DMS 273 treated with DMSO at 0.1 percent for 48 hours (cell line): Measurements from ENCODE around the gene TRIM65.

Experiments used
- DNase-seq: peaks from one replicate; lab custom pipeline; 2025; lab: John Stamatoyannopoulos, UW

Gene TRIM65

DNA sequence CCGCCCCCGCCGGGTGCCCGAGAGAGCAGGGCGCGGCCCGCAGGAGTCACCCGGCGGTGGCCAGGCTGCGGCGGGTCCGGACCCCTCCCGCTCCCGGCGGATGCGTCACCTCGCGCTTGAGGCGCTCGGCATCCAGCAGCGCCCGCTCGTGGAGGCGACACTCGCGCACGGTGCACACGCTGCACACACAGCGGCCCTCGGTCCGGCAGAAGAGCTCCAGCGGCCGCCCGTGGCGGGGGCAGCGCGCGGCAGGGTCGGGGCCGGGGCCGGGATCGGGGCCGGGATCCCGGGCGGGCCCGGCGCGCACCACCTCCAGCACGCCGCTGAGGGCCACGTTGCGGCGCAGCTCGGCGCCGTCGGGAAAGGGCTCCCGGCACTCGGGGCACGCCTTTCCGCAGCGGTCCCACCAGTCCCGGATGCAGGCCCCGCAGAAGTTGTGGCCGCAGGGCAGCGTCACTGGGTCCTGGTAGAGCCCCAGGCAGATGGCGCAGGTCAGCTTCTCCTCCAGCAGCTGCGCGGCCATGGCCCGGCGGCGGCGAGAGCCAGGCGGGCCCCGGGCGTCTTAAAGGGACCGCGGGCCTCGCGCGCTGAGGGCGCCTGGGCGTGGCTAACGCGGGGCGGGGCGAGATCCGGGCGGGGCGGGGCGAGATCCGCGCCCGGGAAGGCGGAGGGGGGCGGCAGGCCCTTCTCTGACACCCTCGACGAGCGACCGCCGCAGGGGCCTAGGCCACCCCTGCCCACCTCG lies at the start of gene TRIM65:
Gene TRIM65, minus strand, starts transcription at position 537 of the 745 bp plus-strand sequence. Its CDS starts 14 bp downstream, at position 523.
- peak; percentile 31 for DNase-seq

DNA sequence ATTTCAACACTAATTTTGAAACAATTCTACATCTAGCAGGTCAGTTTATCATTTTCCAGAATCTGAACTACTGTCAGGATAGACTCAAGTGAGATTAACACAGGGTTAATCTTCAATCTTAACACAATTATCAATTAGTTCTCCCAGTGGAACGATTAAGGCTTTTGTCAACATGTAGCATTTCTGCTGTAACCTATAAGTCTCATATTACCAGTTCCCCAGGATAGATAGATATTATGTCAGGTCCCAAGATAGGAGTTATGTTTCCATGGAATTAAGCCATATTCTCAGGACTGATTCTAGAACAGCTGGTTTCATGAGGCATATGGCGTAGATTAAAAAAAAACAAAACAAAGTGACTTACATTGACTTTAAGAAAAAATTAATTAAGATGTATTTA lies 48.5 kb upstream of the TRIM65 start:
- peak; percentile 46 for DNase-seq

DNA sequence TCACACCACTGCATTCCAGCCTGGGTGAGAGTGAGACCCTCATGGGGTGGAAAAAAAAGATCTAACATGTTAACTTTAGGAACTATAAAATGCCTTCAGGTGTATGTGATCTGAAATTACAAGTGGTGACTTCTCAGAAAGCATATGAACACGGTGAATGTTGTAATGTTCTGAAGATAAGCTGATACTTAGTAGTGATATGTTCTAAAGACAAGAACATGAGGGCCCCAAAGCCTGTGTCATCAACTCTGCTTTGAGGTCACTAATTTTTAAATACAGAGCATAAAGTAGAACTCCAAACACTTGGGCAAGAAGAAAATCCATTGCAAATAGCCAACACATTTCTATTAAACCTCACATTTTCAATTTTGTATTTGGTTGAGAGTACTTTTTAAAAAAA lies 46.7 kb upstream of the TRIM65 start:
- no peak for DNase-seq

- no peak for DNase-seq
Measured at GRCh38 chr17:75942473-75942872, 45.7 kb upstream of the TRIM65 start.

DNA sequence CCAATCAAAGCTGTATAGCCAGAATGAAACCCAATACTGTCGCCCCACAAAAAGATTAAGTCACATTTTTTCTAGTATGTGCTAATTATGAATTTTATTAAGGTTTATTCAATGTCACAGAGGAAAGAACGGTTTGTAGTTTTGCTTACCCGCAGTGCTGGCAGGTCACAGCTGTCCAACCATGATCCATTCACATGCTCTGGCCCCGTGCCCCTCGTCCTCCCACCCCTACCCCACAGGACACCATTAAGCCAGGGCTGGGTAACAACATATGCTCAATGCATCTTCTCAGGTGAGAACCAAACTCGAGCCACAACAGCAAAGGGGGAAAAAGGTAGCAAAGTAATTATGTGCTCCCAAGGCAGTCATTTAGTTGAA lies 44.7 kb upstream of the TRIM65 start:
- DNase-seq: no peak

DNA sequence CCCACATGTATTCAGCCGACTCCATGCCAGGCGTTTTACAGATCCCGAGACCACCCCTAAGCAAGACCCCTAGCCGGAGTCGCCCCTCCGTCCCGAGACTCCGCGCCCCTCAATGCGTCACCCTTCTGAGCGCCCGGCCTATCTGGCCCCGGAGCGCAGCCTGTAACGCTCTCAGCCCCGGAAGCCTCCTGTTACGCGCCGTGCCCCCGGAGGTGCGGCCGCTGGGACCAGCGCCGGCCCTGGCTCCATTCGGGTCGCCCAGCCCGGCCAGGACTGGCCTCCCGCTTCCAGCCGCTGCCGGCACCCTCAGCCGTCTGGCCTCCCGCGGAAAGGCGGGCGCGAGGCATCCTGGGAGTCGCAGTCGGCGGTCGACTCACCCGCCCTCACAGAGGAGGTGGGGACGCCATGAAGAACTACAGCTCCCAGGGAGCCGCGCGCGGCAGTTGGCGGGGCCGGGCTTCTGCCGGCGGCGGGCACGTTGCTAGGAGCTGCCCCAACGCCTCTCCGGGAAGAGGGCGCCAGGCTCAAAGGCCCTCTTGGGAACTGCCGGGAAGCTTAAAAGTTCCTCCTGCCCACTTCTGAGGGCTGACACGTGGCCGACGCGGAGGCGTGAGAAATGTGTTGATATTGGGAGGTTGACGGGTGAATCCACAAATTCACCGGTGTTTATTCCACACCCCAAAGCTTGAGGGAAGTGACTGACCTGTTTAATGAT lies 44.1 kb upstream of the TRIM65 start, which contains the start of gene FBF1:
Gene FBF1, minus strand, starts transcription at position 316 of the 715 bp plus-strand sequence. CDS start 2,893 bp downstream, outside the sequence.
- DNase-seq: peak; percentile 88

DNA sequence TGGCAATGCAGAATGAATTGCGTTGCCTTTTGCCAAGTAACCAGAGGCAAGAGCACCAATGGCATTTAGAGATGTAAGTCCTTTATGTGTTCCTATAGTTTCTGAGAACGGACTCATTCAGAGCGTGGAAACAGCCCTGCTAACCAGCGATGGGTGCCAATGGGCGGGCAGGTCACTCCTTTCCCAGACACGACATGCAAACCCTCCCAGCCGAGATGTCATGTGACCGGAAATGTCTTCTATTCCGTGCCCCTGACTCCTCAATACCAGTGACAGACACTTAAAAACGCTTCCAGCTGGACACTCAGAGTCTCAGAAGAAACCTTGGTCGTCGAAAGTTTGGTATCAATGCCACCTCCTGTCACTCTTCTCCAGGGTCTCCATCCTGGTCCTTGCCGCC lies 40.9 kb upstream of the TRIM65 start:
- no peak for DNase-seq

GRCh38 chr17:75933808-75934207 lies 37.1 kb upstream of the TRIM65 start:
- DNase-seq: no peak

- DNase-seq: no peak
Measured at GRCh38 chr17:75932852-75933251, 36.1 kb upstream of the TRIM65 start.

DNA sequence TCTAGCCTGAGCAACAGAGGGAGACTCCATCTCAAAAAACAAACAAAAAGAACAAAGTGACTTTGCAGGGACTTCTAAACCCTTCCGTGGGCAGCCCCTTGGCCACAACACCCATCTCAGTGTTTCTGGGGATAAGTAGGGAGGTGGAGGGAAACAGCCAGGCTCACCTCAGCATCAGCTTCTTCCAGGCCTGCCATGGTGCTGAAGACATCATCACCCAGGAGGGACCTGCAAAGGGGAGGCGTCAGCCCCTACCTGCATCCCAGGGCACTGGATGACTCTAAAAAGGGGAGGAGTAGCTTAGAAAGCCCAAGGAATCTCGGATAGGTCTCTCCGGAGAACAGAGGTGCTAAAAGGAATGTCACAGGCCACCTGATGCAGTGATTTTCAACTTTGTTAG lies 34.3 kb upstream of the TRIM65 start:
- DNase-seq: no peak

- DNase-seq: no peak
Measured at GRCh38 chr17:75927286-75927922, 30.7 kb upstream of the TRIM65 start.

DNA sequence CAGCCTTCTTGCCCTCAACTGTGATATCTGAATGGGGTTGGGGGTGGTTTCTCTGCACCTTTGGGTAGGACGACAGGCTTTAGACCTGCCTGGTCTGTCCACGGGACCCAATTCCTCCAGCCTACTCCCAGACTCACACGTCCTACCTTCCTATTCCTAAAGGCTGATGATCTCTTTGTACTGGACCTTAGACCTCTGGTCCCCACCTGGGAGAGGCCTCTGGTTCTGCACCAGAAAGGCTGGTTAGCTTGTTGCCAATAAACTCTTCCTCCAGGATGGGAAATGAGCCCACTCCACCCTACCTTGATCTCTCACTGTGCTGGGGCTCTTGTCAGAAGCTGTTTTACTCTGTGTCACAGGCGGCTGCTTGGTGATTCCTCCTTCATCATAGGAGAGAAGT lies 29.7 kb upstream of the TRIM65 start:
- no peak for DNase-seq

- no peak for DNase-seq
Measured at GRCh38 chr17:75925912-75926311, 29.2 kb upstream of the TRIM65 start.

DNA sequence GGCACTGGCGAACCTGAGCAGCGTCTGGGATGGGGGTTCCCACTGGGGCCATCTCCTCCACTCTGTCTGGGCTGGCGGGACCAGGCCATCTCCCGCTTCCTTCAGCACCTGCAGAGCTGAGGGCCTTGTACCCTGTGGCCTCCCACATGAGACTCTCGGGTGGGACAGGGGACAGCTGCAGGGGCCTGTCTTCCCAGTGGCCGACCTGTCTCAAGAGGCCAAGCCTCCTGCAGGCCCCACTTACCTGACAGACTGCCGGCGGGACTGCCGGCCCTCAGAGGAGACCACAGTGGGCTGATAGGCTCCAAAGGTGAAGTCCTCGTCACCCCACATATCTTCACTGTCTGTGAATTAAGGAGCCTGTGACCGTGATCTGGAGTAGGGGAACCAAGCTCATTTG lies 28.4 kb upstream of the TRIM65 start:
- no peak for DNase-seq

GRCh38 chr17:75922963-75923874 lies 26.5 kb upstream of the TRIM65 start:
- no peak for DNase-seq

DNA sequence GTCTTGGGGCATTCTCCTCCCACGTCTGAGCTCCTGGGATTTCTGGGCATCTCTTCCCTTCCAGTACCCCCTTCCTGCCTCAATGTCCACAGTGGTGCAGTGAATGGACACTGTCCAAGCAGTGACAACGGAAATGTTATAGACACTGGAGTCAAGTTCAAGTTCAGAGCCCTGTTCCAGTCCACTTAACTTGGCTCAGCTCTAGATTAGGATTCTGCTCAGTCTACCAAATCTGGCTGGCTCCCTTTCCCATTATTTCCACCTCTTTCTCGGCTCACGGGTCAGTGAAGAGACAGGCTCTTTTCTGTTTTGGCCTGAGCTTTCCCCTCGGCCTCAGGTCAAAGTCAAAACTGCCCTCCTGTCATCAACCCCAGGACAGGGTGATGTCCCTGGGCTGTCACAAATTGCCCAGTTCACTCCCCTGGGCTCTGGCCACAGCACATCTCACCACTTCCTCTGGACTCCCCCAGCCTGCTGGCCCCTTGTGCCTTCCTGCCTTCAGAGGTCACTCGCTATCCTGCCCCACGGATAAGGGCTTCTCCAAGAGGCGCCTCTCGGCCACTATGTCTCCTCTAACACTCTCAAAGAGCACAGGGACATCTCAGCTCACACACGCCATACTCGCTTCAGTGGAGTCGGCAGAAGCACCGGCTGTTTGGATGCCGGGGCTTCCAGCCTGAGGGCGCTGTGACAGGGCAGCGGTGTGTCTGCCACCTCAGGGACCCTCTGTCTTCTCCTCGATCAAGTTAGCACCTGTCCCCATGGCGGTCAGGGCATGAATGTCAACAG lies 25.6 kb upstream of the TRIM65 start:
- DNase-seq: no peak

- no peak for DNase-seq
Measured at GRCh38 chr17:75921596-75921995, 24.8 kb upstream of the TRIM65 start.

GRCh38 chr17:75920045-75920560 lies 23.4 kb upstream of the TRIM65 start:
- no peak for DNase-seq

GRCh38 chr17:75919611-75920010 lies 22.9 kb upstream of the TRIM65 start:
- no peak for DNase-seq

DNA sequence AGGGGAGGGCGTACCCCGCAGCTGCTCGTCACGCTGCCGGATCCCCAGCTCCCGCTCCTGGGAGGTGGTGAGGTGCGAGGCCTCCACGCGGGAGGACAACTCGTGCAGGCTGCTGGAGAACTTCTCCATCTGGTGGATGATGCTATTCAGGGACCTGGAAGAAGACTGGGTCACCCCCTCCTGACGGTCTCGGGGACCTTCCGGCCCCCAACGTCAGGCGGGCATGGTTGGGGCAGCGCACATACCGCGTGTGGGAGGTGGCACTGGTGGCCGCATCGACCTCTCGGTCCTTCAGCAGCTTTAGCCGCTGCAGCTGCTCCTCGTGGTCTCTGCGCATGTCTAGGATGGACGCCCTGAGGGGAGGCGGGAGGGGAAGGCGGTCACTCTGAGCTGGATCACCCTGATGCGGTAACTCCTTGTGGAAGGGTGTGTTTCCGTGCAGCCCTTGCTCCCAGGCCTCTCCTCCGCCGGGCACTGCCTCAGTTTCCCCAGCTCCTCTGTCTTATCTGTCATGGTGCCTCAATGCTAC lies 21.2 kb upstream of the TRIM65 start:
- DNase-seq: no peak
